Central memory CD4-positive, alpha-beta T cell (primary cell): ENCODE measurements around the gene RFX4.

Experiments
- DNase-seq: peaks from one replicate; pipeline ENCODE4 v3.0.0; 2022

RFX4 gene

DNA sequence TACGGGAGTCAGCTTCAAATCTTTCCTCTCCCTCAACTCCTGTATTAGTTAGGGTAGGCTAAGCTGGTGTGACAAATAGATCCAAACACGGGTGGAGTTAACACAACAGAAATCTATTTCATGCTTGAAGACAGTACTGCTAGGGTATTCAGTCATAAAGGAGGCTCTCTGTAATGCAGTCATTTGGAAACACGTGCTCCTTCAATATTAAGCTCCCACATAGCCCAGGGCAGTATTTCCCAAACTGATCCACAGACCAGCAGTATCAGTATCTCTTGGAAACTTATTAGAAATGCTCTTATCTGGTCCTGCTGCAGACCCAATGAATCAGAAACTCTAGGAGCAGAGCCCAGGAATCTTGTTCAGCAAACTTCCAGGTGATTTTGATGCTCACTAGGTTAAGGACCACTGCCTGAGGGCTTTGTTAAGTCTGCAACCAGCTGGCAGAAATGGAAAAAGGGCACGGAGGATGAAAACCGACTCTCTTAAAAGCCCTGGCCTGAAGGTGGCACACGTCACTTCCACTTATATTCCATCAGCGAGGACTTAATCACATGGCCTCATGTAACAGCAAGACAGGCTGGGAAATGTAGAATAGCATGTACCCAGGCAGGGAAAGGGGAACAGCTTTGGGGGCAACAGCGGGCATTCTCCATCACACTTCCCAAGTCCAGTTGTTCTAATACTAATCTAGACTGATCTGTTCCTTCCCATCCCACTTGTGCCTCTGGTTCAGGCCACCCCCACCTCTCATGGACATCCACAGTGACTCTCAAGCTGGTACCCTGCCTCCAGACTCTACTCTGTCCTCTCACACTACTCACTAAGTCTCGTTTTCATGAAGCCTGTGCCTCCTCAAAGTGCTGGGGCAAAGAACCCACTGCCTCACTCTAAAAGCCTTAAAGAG, 153.5 kb downstream of the RFX4 start:
- peak; percentile 38 for DNase-seq

DNA sequence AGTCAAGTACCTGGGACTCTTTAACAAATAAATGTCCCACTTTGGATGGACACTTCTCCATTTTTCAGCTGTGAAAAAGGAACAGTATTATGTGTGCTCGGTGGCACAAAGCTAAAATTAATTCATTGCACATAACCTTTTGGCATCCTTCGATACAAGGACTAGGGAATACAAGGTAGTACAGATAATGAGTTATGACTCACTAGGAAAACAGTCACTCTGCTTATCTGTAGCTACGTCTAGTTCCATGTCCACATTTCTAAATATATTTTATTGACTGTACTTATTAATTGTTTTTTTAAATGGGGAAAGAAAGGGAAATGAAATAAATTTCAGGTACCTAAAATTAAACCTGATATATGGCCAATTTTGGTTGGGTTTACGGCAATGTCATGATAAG, 156.5 kb downstream of the RFX4 start:
- no peak for DNase-seq

DNA sequence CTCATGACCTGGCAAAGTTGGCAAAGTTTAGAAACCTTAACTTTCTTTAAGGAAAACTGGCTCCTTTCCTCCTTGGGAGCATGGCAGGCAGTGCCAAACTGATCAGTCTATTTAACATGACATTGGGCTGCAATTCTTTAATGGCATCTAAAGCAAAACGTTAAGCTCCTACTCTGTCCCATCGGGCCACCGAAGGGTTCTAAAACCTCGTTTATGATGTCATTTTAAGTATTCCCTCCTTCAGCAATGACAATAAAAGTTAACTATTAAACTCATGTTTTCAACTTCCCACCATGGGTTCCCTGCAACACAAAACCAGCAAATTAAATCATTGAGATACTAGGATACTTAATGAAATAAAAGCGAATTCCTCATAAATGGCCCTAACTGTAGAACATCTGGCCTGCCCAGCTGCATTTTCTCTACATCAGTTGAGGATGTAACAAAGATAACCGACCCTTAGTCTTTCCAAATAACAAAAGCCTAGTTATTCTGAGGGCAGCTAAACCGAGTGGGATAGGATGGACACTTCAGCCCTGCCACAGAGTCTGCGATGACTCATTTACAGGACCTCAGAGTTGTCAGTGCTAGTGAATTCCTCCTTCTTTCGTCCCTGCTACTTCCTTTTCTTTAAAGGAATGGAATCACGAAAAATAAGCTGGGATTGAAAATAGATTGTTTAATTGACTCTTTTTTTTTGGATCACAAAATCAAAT, 157.2 kb downstream of the RFX4 start:
- no peak for DNase-seq

DNA sequence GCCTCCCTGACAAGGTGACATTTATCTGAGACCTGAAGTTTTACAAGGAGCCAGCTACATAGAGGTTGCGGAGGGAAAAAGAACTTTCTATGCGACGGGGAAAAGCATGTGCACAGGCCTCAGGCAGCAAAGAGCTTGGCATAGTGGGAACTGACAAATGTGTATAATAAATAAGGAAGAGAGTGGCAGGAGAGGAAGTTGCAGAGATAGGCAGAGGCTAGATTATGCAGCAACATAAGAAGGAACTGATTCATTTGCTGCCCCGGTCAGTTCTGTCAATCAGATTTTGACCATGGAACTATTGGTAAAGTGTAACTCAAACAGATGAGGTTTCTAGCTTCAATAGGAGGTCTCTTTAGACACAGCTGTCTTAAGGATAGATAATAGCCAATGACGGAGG, 158.0 kb downstream of the RFX4 start:
- DNase-seq = no peak

DNA sequence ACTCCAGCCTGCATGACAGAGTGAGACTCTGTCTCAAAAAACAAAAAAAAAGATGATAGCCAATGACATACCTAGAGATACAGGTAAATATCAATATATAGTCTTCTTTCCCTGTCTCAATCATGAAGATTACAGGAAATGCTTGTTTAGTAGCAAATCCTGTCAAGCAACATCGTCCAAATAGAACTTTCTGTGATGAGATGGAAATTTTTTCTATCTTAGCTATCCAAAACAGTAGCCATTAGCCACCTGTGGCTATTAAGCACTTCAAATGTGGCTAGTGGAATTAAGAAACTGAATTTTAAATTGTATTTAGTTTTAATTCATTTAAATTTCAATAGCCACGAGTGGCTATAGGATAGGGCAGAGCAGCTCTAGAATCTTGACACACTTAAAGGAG, 158.4 kb downstream of the RFX4 start:
- no peak for DNase-seq

DNA sequence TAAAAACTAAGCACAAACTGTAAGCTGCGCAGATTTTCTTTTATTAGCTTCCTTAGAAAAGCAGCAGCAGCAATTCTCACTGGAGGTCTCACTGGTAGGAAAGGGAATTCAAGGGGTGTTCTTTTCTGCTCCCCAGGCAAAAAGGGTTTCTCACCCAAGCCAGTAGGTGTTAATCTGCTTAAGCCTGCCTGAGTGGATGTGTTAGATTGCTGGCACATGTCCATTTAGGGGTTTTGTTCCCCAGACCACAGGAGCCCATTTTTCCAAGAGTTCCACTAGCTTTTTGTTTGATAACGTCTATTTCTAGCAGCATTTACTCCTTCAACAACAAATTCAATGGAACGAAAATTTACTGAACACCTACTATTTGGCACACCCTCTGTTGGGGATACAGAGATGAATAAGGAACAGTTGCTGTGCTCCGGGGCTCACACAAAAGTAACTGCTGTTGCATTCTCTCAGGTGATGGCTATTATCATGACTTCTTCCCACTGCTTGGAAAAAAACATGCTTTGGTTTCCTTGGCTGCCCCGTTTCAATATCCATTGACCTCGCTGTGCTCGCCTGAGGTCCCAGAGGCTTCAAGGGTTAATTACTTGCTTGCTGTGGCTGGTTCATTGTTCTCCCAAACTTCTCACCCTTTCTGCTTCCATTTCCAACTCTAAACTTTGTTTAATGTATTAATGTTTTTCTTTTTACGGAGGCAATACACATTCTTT, 160.6 kb downstream of the RFX4 start:
- DNase-seq = no peak

DNA sequence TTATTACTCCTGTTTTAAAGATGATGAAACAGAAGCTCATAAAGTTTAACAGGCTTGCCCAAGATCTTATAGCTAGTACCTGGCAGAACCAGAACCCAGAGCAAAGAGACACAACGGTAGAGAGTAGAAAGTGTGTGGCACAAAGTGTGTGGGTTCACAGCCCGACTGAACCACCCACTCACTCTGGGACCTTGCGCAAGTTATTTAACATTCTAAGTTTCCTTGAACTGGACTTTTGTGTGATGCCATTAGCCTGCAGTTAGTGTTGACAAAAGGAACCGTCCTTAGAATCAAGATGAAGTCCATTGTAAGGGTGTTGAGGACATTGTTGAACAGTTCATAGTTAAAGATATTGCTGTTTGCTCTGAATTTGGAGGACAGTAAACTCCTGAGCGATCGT, 161.8 kb downstream of the RFX4 start:
- no peak for DNase-seq

DNA sequence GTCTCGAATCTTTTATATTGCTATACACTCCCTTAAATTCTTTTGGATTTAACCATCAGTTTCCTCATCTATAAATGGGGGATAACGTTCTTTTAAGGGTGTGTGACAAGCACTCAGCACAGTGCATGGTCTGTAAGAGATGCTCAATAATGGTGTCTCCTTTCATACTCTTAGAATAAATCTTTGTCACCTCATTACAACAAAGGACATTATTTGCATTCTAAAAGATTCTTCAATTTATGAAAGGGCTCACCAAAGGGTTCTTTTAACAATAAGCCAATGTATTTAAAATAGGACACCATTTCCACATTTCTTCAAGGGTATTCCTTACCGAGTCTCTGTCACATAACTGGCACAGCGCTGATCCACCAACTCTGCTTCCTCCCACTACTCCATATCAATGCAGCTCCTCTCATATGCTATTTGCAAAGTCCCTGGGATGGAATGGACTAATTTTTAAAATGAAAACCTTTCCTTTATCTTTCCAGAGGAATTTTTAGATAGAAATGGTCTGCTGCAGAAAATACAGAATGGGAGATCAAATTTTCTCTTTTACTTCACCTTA, 162.5 kb downstream of the RFX4 start:
- DNase-seq = no peak

DNA sequence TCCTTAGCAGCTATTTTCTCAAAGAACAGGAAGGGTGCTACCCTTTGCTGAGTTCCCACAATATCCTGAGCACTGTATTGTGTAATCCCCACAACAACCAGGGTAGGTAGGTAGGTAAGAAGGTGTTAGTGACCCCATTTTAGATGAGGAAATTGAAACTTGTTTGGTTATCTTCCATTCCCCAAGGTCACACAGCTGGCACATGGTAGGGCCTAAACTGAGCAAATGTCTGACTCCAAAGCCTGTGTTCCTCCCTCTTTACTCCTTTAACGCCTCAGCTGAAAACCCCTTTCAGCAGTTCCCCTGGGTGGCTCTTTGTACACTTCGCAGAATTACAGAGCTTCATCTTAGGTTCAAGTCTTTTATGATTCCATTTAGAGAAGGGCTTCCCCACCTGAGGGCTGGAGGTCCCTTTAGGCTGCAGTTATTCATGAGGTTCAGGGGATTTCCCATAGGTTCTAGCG, 165.2 kb downstream of the RFX4 start:
- peak; percentile 80 for DNase-seq

DNA sequence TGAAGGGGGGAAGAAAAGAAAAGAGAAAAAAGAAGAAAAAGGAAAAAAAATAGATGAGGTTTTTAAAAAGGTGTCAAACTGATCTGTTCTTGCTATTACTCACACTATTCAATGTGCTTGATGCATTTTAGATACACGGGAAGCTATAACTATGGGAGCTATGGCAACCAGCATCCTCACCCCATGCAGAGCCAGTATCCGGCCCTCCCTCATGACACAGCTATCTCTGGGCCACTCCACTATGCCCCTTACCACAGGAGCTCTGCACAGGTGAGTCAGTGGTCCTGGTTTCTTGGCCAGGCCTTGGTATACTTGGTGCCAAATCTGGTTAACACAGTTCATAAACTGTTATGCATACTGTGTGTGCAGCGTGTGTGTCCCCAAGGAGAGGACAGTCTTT, 167.7 kb downstream of the RFX4 start:
- peak; percentile 19 for DNase-seq

DNA sequence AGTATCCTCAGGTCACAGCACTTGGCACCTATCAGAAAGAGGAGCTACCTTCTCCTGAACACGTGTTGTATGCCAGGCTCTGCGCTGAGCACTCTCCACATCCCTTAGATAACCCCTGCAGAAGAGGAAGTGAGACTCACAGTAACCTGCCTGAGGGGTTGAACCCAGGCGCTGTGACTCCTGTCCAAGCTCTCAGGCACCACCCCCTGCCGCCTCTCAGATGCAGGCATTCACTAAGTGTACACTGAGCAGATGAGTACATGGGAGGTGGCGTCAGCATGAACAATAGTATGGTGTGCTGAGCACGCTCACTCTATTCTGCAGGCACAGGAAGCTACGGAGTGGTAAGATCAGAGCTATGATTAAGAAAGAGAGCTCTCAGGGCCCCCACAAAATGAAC, 170.7 kb downstream of the RFX4 start:
- peak; percentile 43 for DNase-seq

DNA sequence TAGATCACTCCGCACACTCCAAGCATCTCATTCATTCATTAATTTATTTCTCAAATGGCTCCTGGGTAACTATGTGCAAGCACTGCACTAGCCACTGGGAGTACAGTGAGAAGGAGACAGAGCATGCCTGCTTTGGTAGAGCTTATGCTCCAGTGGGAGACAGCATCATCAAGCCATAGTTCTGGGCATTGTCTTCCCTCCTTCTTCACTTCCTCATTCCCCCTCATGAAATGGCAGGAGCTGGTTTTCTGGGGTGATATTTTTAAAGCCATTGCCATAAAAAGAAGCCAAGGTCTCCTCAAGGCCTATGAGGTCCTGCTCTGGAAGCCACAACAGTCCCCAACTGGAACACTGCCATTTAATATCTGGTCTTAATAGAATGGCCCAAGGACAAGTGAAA, 171.5 kb downstream of the RFX4 start:
- DNase-seq = no peak

DNA sequence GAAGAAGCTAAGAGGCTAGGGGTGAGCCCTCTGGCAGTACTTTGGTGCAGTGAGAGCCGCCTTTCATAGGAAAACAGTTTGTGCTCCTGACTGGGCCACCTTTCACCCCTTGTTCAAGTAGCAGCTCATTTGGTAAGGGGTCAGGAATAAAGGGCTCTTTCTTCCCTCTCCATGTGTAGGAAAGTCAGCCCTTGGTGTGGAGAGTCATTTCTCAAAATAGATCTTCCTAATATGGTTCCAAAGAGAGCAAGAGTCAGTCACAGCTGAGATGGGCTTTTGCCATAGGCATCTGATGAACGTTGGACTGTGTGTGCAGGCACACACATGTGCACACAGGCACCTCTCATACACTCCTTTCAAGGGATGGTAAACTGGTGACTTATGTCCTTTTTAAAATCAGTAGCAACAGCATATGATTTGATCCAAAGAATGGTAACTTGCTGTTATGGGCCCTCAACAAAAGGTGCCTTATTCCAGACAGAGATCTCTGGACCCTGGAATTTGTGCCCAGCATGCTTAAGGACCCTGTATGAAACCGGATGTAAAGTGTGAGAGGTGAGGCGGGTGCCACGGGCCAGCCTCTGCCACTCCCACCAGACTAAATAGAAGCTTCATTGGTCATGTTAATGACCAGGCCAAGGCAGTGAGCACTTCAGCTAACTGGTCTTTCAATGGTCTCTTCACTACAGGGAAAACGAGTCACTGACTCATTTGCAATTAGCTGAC, 175.0 kb downstream of the RFX4 start:
- no peak for DNase-seq

DNA sequence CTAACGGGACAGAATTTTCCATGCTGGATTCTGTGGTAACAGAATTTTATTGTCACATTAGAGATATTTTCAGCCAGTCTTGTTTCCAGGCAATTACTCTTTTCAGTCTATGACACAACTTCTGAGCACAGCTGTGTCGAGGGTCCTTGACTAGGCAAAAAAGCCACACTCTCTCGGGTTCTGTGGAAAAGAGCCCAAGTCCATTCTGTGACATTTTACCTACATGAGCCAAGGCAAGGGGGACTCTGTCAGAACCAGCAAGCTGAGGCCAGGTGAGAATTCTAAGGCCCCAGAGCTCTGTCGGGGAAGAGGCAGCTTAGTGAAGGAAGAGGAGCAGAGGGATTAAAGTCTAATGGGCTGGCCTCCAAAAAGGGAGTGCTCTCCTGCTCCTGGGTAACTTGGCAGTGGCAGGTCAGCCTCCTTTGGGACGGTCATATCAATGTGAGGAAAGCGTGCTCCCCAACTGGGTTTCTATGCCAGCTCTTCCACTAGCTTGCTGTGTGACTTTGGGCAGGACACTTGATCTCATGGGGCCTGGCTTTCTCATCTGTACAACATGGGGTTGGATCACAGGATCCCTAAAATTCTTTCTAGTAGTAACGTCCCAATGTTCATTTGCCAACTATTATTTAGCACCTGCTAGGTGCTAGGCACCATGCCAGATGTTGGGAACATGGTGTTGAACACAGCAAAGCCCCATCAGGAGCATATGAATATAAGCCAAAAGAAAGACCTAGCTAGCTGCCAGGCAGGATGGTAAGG, 175.7 kb downstream of the RFX4 start:
- DNase-seq = no peak

DNA sequence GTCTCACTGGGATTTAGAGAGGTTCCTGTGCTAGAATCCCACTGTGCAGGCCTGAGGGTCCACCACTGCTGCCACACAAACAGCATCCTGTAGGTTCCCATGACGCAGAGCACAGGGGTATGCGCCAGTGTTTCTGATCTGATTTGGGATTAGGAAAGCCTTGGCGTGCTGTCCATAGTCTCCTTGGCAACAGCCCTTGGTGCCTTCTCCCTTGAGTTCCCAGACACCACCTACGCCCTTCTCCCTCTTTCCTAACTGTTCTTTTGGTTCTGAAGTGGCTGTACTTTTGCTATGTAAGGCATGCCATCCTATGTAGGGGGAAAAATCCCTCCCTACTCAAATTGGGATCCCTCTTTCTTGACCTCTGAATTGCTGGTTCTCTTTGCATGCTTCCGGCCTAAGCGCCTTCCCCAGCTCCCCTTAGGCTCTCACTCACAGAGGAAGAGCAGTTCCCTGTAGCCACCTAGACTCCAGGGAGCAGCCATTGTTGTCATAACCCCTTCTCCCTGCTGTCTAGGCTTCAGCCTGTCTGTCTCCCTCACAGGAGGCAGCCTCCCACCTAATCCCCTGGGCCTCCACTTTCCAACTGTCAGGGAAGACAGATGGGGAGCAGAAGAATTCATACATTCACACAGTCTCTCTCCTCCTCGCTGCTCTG, 176.9 kb downstream of the RFX4 start:
- no peak for DNase-seq

DNA sequence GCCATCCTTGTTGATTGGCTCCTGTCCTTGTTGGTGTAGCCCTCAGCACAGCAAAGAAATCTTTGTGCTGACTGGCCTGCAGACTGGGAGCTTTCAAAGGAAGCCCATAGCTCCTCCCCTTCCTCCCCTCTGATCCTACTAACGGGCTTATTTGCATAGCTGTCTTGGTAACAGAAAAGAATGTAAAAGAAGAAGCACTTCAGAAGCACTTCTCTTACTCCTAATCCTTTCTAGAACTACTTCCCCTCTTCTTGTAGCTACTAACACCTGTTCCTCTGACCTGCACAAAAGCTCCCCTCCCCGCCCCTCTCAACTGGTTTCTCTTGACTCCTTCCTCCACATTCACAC, 177.4 kb downstream of the RFX4 start:
- peak; percentile 46 for DNase-seq

DNA sequence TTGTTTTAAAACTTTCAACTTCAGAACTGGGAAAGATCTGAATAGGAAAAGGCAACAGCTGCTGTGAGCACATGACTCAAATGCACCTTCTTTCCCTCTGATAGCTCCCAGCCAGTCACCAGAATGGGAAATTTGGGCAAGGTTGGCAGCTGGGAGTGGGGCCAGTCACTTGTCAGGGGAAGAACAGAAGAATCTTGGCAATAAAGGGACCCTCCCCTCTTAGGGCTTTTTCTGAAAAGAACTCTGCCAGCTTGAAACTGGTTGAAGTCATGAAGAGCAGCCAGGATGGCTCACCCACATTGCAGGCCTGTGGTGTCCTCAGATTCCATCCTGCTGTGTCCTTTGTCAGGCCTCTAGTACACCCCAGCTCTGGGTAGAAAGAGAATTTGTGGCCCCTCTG, 181.4 kb downstream of the RFX4 start:
- DNase-seq = no peak

DNA sequence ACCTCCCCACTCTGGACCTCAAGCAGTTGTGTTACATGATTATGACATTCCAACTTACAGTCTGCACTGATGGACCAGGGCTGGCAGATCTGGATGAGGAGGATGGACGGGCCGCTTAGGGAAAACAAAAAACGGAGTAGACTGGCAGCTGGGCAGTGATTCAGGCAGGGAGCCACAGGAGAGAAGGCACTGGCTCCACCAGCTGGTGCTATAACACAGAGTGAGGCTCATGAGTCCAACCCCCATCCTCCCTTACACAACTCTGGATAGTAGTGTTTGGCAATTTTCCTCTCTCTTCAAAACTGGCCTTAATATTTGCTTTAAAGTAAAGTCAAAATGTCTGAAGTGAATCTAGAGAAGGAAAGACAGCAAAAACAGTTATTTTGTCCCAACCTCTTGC, 181.9 kb downstream of the RFX4 start:
- no peak for DNase-seq

DNA sequence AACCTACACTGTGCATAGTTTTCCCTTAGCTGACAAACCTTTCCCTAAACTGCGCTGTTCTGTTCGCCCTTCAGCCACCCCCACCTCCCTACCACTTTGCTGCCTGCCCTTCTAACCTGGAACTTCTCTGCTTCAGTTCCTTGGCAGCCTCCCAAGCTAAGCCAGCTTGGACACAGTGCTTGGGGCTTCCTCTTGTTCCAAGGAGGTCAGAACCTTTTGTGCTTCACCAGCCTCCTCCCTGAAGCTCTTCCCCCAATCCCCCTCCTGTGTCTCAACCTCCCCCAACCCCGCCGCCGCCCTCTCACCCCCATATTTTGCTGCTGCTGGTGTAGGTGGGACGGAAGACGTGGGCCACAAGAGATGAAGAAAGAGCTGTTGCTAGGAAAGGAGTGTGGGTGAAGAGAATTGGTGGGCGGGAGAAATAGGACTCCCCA, 183.6 kb downstream of the RFX4 start:
- no peak for DNase-seq

DNA sequence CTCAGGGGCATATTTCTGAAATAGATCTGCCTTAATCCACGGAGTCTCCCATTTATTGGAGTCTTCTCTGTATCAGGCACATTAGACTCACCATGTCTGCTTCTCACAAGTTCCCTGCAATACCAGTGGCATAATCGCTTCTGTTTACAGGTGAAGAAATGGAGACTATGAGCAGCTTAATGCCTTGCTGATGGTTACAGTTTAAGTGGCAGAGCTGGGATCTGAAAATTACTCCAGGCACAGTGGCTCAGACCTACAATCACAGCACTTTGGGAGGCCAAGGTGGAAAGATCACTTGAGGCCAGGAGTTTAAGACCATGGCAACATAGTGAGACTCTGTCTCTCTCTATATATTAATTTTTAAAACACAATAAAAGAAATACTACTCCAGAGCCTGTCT, 184.4 kb downstream of the RFX4 start:
- DNase-seq = no peak
